ENCODE results near the gene ZDHHC6. TPM values are rescaled to one million over a fixed set of nuclear protein-coding genes. Genes with fewer than 3 reads are reported as not detected.

Gene ZDHHC6
- polyA plus RNA-seq, 2 of the 4 experiments (the other 2 are of a cell fraction): 37.2 to 57.0 TPM

GRCh38 chr10:112382515-112383235, 64.0 kb downstream of the ZDHHC6 start:
- Histone ChIP-seq H3K27ac (no peak overlapping the region), H3K4me3 (no peak overlapping the region), H3K4me1 (no peaks in the 10 kb centered on the region), H3K9me3 (no peaks in the 10 kb centered on the region), H3K4me2 (no peak overlapping the region)
- no peak for DNase-seq (ENCODE audit: low read depth in 1 of 2, low spot score in 1 of 2)
- CTCF ChIA-PET: no interaction called here
- TF ChIP-seq EHMT2 (IDR thresholded peaks at IDR 0.05; ENCODE audit: low read depth) (no peak), HOXB5 (CRISPR knock-in tag; IDR thresholded peaks at IDR 0.05) (no peak), HES2 (IDR thresholded peaks at IDR 0.05) (no peak)
- POLR2A ChIA-PET: no interaction called here
- ATAC-seq: no peak
- no peak for FAIRE-seq
- 58% methylated on average over 9 of the region's 9 CpGs for WGBS (ENCODE audit: missing lambda C conversion rate)

Other genes starting within 250 kb of the ZDHHC6 start
- gene TECTB, start 163.5 kb downstream of the ZDHHC6 start, polyA plus RNA-seq (2011; rRNA removed): not detected in 2 replicates
- not detected in 3 replicates for gene TECTB, start 163.5 kb downstream of the ZDHHC6 start, polyA plus RNA-seq (2017; fragmentation: RNase III; extraction: RNeasy Plus Mini Kit Qiagen cat#74134 plus additional on column Dnase treatment)
- 0.24 and 0.25 TPM in 2 replicates for gene ACSL5, start 72.8 kb downstream of the ZDHHC6 start, polyA plus RNA-seq (2011; rRNA removed)
- 0.07 to 0.15 TPM in 2 of 3 replicates, not detected in the other for gene ACSL5, start 72.8 kb downstream of the ZDHHC6 start, polyA plus RNA-seq (2017; fragmentation: RNase III; extraction: RNeasy Plus Mini Kit Qiagen cat#74134 plus additional on column Dnase treatment)
- gene VTI1A, start 301 bp upstream of the ZDHHC6 start, polyA plus RNA-seq (2011; rRNA removed): 20.3 and 25.3 TPM in 2 replicates
- gene VTI1A, start 301 bp upstream of the ZDHHC6 start, polyA plus RNA-seq (2017; fragmentation: RNase III; extraction: RNeasy Plus Mini Kit Qiagen cat#74134 plus additional on column Dnase treatment): 16.7 to 17.2 TPM (median 17.0 TPM) in 3 replicates